Activated CD4-positive, alpha-beta T cell treated with anti-CD3 and anti-CD28 coated beads for 36 hours (primary cell): ENCODE results near the gene RFC2. TPM values are rescaled to one million over a fixed set of nuclear protein-coding genes. Genes with fewer than 3 reads are reported as not detected.
"Not testable (repeated sequence)": the region's sequence is repeated elsewhere in the genome, so short reads cannot be mapped to it uniquely, and the experiment has no call there.

Experiments used
- ATAC-seq: fragments of 200-7000 bp; cut with Tn5 transposase; one replicate; pipeline ENCODE4 v1.10.0; 2021; ENCODE audit warnings: mild to moderate bottlenecking, moderate library complexity
- CTCF ChIA-PET: fragments of 350-600 bp; sonication (Branson Sonifier 250); formaldehyde crosslinking; loops from one replicate; lab custom pipeline; 2021; ENCODE audit warnings: antibody characterized with exemption; lab: Charles Lee
- POLR2A ChIA-PET: fragments of 350-600 bp; sonication (Branson Sonifier 250); formaldehyde crosslinking; loops from one replicate; lab custom pipeline; 2021; ENCODE audit warnings: antibody characterized with exemption, inconsistent platforms; lab: Charles Lee
- DNase-seq: peaks from one replicate; pipeline ENCODE4 v3.0.0-alpha.2; 2020
- H3K27ac Mint-ChIP-seq: one replicate; pipeline ENCODE4 v1.8.0; 2021; ENCODE audit warnings: mixed read lengths
- H3K27me3 Mint-ChIP-seq: one replicate; pipeline ENCODE4 v1.8.0; 2021; ENCODE audit warnings: mixed read lengths
- H3K36me3 Mint-ChIP-seq: one replicate; pipeline ENCODE4 v1.8.0; 2021; ENCODE audit warnings: low read depth, mixed read lengths
- H3K4me1 Mint-ChIP-seq: one replicate; pipeline ENCODE4 v1.8.0; 2021; ENCODE audit warnings: mixed read lengths
- H3K4me3 Mint-ChIP-seq: one replicate; pipeline ENCODE4 v1.8.0; 2021; ENCODE audit warnings: mild to moderate bottlenecking, moderate library complexity, mixed read lengths
- H3K9me3 Mint-ChIP-seq: one replicate; pipeline ENCODE4 v1.8.0; 2021; ENCODE audit warnings: low read depth, mixed read lengths
- intact Hi-C, 2 experiments: fragments of 100-400 bp; cut with DNase I in 1 of 2; cut with micrococcal nuclease in 1 of 2; formaldehyde crosslinking; loops; one replicate each; pipeline versions ENCODE4 v1.14.2 to v1.15.1; 2022 to 2024; cut with DNase I, micrococcal nuclease
- total RNA-seq, 2 experiments: library from RNA; stranded (reverse); gene quantifications; one replicate each; pipeline ENCODE4 v1.2.3, GENCODE V29; 2021

Gene RFC2
- total RNA-seq, 2 experiments from 2014 or later = 84.9 to 123 TPM

DNA sequence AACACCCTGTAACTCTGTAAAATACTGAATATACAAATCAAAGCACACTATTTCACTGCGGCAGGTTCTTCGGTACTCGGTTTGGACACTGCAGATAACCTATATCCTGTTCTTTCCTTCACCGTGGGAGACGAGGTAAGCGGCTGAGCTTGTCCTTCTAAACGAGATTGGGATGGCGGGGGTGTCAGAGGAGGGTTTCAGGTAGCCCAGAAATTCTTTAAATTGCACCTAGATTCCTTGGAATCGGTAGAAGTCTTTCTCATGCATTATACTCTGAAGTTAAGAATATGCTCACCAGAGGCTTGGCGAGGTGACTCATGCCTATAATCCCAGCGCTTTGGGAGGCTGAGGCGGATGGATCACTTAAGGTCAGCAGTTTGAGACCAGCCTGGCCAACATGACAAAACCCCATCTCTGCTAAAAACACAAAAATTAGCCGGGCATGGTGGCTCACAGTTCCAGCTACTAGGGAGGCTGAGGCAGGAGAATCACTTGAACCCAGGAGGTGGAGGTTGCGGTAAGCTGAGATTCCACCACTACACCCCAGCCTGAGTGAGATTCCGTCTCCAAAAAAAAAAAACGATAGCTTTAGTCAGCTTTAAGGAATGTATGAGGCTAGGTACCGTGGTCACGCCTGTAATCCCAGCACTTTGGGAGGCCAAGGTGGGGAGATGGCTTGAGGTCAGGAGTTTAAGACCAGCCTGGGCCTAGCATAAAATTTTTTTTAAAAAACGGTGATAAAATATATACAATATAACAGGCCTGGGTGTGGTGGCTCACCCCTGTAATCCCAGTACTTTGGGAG lies 54.4 kb downstream of the RFC2 start:
- CTCF ChIA-PET = interaction anchor here (1.1 kb wide), 2 partner anchors 10 to 130 kb away, joined by 3 read pairs; no protein-coding TSS in a partner anchor
- H3K9me3 Mint-ChIP-seq = no peaks in the 10 kb centered on the region
- H3K27ac Mint-ChIP-seq = no peak overlapping the region
- POLR2A ChIA-PET = interaction anchor here (1.4 kb wide), 1 partner anchor 16 kb away, joined by 3 read pairs; no protein-coding TSS in a partner anchor
- peaks cover 21% of the 10 kb centered on the region for H3K36me3 Mint-ChIP-seq
- no peak for DNase-seq
- H3K27me3 Mint-ChIP-seq = no peaks in the 10 kb centered on the region
- no peak overlapping the region for H3K4me3 Mint-ChIP-seq
- peaks cover 4% of the 10 kb centered on the region for H3K4me1 Mint-ChIP-seq
- intact Hi-C loops = no loop called here
- no peak for ATAC-seq

DNA sequence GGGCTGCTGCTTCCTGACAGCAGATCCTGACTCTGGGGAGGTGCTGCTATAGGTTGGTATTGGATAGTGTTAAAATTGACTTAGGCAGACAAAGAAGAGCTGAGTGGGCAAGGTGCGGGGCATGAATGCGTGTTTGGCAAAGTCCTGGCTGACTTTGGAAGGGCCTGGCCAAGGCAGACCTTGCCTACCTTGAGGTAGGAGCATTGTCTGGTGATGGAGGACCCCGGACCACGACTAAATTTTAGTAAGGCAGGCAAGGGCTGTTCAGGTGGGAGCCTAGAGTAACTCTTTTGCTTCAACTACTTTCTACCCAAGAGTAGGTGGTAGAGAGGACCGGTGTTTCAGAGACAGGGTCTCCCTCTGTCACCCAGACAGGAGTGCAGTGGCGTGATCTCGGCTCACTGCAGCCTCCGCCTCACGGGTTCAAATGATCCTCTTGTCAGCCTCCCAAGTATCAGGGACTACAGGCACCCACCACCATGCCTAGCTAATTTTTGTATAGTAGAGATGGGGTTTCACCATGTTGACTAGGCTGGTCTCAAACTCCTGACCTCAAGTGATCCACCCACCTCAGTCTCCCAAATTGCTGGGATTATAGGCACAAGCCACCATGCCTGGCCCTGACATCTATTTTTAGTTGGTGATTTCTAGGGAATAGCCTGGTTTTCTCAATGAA lies 56.6 kb downstream of the RFC2 start:
- peaks cover 4% of the 10 kb centered on the region for H3K4me1 Mint-ChIP-seq
- no peak overlapping the region for H3K27ac Mint-ChIP-seq
- DNase-seq (no peak), ATAC-seq (no peak)
- no peaks in the 10 kb centered on the region for H3K9me3 Mint-ChIP-seq
- ChIA-PET CTCF (interaction anchor here (0.7 to 1.9 kb wide), 4 partner anchors 9 to 24 kb away, joined by 3 to 6 read pairs (median 4); no protein-coding TSS in a partner anchor), POLR2A (interaction anchor here (0.6 kb wide), 1 partner anchor 13 kb away, joined by 3 read pairs; no protein-coding TSS in a partner anchor)
- intact Hi-C loops = no loop called here
- H3K27me3 Mint-ChIP-seq = no peaks in the 10 kb centered on the region
- H3K36me3 Mint-ChIP-seq = peaks cover 39% of the 10 kb centered on the region
- H3K4me3 Mint-ChIP-seq = no peak overlapping the region

GRCh38 chr7:74195968-74196654 lies 58.1 kb downstream of the RFC2 start:
- H3K4me3 Mint-ChIP-seq, intact Hi-C loops, H3K9me3 Mint-ChIP-seq, POLR2A ChIA-PET, H3K27ac Mint-ChIP-seq, H3K4me1 Mint-ChIP-seq, DNase-seq, H3K27me3 Mint-ChIP-seq: not testable (repeated sequence)
- peak; percentile 16 for ATAC-seq
- peaks cover 47% of the 10 kb centered on the region for H3K36me3 Mint-ChIP-seq
- CTCF ChIA-PET = interaction anchor here (1.5 to 1.9 kb wide), 2 partner anchors 10 to 13 kb away, joined by 5 to 6 read pairs; no protein-coding TSS in a partner anchor

- H3K27ac Mint-ChIP-seq = peak overlapping the region; percentile 77
- ATAC-seq, H3K9me3 Mint-ChIP-seq, DNase-seq, CTCF ChIA-PET, H3K4me3 Mint-ChIP-seq, POLR2A ChIA-PET, intact Hi-C loops, H3K27me3 Mint-ChIP-seq, H3K4me1 Mint-ChIP-seq: not testable (repeated sequence)
- peaks cover 52% of the 10 kb centered on the region for H3K36me3 Mint-ChIP-seq
Observed at GRCh38 chr7:74195139-74195860, 58.9 kb downstream of the RFC2 start.

GRCh38 chr7:74194686-74195085 lies 59.5 kb downstream of the RFC2 start:
- DNase-seq = no peak
- Mint-ChIP-seq H3K36me3 (peaks cover 58% of the 10 kb centered on the region), H3K9me3 (no peaks in the 10 kb centered on the region), H3K27me3 (no peaks in the 10 kb centered on the region), H3K27ac (peak overlapping the region; percentile 77), H3K4me3 (no peak overlapping the region), H3K4me1 (peaks cover 4% of the 10 kb centered on the region)
- ChIA-PET CTCF (interaction anchor here (1.2 to 6.8 kb wide), 4 partner anchors 9 to 197 kb away, joined by 3 to 39 read pairs (median 5); no protein-coding TSS in a partner anchor), POLR2A (no interaction called here)
- ATAC-seq = no peak
- intact Hi-C loops = no loop called here

- Mint-ChIP-seq H3K27ac (no peak overlapping the region), H3K4me3 (no peak overlapping the region), H3K4me1 (peaks cover 4% of the 10 kb centered on the region), H3K9me3 (no peaks in the 10 kb centered on the region), H3K27me3 (no peaks in the 10 kb centered on the region), H3K36me3 (peaks cover 64% of the 10 kb centered on the region)
- ChIA-PET CTCF (interaction anchor here (0.7 to 6.8 kb wide), 7 partner anchors 10 to 720 kb away, joined by 3 to 39 read pairs (median 4); no protein-coding TSS in a partner anchor), POLR2A (interaction anchor here (0.5 to 1.4 kb wide), 4 partner anchors 10 to 19 kb away, joined by 3 to 4 read pairs (median 3); partner anchors contain the start of gene EIF4H)
- ATAC-seq (no peak), DNase-seq (no peak)
- intact Hi-C loops = no loop called here
Observed at GRCh38 chr7:74193913-74194312, 60.3 kb downstream of the RFC2 start.

DNA sequence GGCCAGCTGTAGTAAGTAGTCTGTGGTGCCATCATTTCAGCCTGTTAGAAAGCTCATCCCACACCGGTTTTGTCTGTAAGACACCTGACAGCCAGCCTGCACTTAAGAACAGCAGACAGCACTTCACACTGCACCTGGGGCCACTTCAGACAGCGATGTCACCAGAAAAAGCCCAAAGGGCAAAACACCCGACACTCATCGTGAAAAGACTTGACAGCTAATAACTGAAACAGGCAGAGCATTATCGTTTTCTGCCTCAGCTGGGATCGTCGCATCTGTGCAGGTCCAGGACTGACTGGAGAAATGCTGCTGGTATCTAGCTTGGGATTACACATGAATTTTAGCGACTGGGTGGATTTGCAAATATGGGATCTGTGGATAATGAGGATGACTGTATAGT lies 61.1 kb downstream of the RFC2 start:
- CTCF ChIA-PET = interaction anchor here (0.6 to 6.8 kb wide), 6 partner anchors 9 to 306 kb away, joined by 3 to 39 read pairs (median 4); no protein-coding TSS in a partner anchor
- H3K4me1 Mint-ChIP-seq = peaks cover 4% of the 10 kb centered on the region
- POLR2A ChIA-PET = interaction anchor here (0.9 to 1.4 kb wide), 5 partner anchors 9 to 19 kb away, joined by 3 to 12 read pairs (median 4); partner anchors contain the start of gene EIF4H
- intact Hi-C loops = no loop called here
- DNase-seq = no peak
- H3K27ac Mint-ChIP-seq = peak overlapping the region; percentile 10
- no peaks in the 10 kb centered on the region for H3K27me3 Mint-ChIP-seq
- H3K4me3 Mint-ChIP-seq = no peak overlapping the region
- H3K36me3 Mint-ChIP-seq = peaks cover 73% of the 10 kb centered on the region
- no peaks in the 10 kb centered on the region for H3K9me3 Mint-ChIP-seq
- ATAC-seq = no peak

GRCh38 chr7:74191231-74191630 lies 63.0 kb downstream of the RFC2 start:
- Mint-ChIP-seq H3K9me3 (no peaks in the 10 kb centered on the region), H3K27ac (peak overlapping the region; percentile 19), H3K4me3 (no peak overlapping the region), H3K36me3 (peaks cover 78% of the 10 kb centered on the region), H3K27me3 (no peaks in the 10 kb centered on the region), H3K4me1 (peaks cover 12% of the 10 kb centered on the region)
- DNase-seq (no peak), ATAC-seq (no peak)
- POLR2A ChIA-PET = interaction anchor here (1.0 to 1.1 kb wide), 2 partner anchors 11 to 13 kb away, joined by 4 read pairs; no protein-coding TSS in a partner anchor
- CTCF ChIA-PET = interaction anchor here (0.9 to 6.8 kb wide), 6 partner anchors 9 to 214 kb away, joined by 3 to 39 read pairs (median 4); no protein-coding TSS in a partner anchor
- intact Hi-C loops = no loop called here

DNA sequence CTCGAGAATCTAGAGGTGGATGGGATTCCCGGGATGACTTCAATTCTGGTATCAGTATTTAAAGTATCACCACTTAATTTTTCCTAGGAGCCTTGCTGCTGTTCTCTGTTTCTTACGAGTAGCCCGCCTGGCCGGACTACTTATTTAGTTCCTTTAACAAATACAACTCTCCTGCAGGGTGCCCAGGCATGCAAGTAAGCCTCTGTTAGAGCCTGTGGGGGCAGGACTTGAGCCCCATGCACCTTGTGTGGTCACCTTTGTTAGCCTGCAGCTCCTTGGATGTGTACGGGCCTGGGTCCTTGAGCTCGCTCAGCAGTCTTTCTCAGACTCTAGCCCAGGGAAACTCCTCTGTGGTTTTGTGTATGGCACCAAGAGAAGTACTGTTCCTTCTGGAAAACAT lies 63.9 kb downstream of the RFC2 start:
- ChIA-PET POLR2A (interaction anchor here (1.3 kb wide), 1 partner anchor 12 kb away, joined by 7 read pairs; no protein-coding TSS in a partner anchor), CTCF (interaction anchor here (0.7 to 6.8 kb wide), 7 partner anchors 10 to 210 kb away, joined by 3 to 39 read pairs (median 3); no protein-coding TSS in a partner anchor)
- Mint-ChIP-seq H3K9me3 (no peaks in the 10 kb centered on the region), H3K4me3 (no peak overlapping the region), H3K4me1 (peaks cover 21% of the 10 kb centered on the region), H3K36me3 (peaks cover 78% of the 10 kb centered on the region), H3K27ac (no peak overlapping the region), H3K27me3 (no peaks in the 10 kb centered on the region)
- ATAC-seq (no peak), DNase-seq (no peak)
- intact Hi-C loops = no loop called here
